Activated T-helper 1 cell treated with anti-CD3 and anti-CD28 coated beads, Interleukin-12 subunit alpha, Interleukin-12 subunit beta, Interleukin-2, Interleukin-4 antibody, amounts not matched to agents 30 ng/mL and 10 ng/mL and 1 ng/mL, durations not matched to agents 14 hours and 24 hours and 36 hours (primary cell): ENCODE measurements around the gene EPHB4. TPM values are rescaled to one million over a fixed set of nuclear protein-coding genes. Genes with fewer than 3 reads are reported as not detected.
"Not testable (repeated sequence)": the region's sequence is repeated elsewhere in the genome, so short reads cannot be mapped to it uniquely, and the experiment has no call there.

Experiments
- DNase-seq: peaks from one replicate; pipeline ENCODE4 v3.0.0; 2021; ENCODE audit warnings: low spot score
- H3K27ac Mint-ChIP-seq: one replicate; pipeline ENCODE4 v1.8.0; 2021; ENCODE audit warnings: mild to moderate bottlenecking, mixed read lengths
- H3K27me3 Mint-ChIP-seq: one replicate; pipeline ENCODE4 v1.8.0; 2022; ENCODE audit warnings: mild to moderate bottlenecking, moderate library complexity, mixed read lengths; ENCODE audit not compliant: insufficient read depth
- H3K36me3 Mint-ChIP-seq: one replicate; pipeline ENCODE4 v1.8.0; 2021; ENCODE audit warnings: low read depth, mixed read lengths
- H3K4me1 Mint-ChIP-seq: one replicate; pipeline ENCODE4 v1.8.0; 2021; ENCODE audit warnings: low read depth, mixed read lengths
- H3K4me3 Mint-ChIP-seq: one replicate; pipeline ENCODE4 v1.8.0; 2021; ENCODE audit warnings: mild to moderate bottlenecking, moderate library complexity, mixed read lengths
- H3K9me3 Mint-ChIP-seq: one replicate; pipeline ENCODE4 v1.8.0; 2021; ENCODE audit warnings: mixed read lengths
- intact Hi-C: fragments of 100-400 bp; cut with micrococcal nuclease; formaldehyde crosslinking; loops from one replicate; pipeline ENCODE4 v1.15.1; 2024
- total RNA-seq: library from RNA; stranded (reverse); gene quantifications from 2 replicates; pipeline ENCODE4 v1.2.3, GENCODE V29; 2022

Gene EPHB4
- total RNA-seq, 1 donor from 2014 or later, result 2.4 TPM

DNA sequence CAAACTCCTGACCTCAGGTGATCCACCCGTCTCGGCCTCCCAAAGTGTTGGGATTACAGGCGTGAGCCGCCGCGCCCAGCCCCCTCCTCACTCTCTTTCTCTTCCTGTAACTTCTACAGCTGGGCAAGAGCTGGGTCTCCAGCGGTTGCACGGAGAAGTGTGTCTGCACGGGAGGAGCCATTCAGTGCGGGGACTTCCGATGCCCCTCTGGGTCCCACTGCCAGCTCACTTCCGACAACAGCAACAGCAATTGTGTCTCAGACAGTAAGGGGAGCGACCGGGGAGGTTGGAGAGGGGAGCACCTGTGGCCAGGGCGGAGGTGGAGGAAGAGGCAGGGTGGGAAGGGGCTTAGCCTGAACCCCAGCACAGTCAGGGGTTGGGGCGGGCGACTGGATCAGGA lies 41.4 kb downstream of the EPHB4 start:
- H3K36me3 Mint-ChIP-seq, result no peaks in the 10 kb centered on the region
- H3K27me3 Mint-ChIP-seq, result peaks cover 4% of the 10 kb centered on the region
- H3K4me3 Mint-ChIP-seq, result no peak overlapping the region
- H3K27ac Mint-ChIP-seq, result no peak overlapping the region
- intact Hi-C loops, result no loop called here
- no peaks in the 10 kb centered on the region for H3K4me1 Mint-ChIP-seq
- no peak for DNase-seq
- H3K9me3 Mint-ChIP-seq, result no peaks in the 10 kb centered on the region

DNA sequence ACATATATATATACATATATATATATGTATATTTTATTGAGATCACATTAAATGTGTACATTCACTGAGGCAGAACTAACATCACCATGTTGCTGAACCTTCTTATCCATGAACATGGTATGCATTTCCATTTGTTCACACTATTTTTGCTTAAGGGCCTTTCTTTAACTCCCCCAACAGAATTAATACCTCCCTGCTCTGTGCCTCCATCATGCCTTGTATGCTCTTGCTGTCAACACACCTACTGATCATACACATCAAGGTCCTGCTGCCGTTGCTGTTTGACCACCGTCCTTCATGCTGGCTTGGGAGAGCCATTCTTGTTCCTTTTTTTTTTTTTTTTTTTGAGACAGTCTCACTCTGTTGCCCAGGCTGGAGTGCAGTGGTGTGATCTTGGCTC lies 43.5 kb downstream of the EPHB4 start:
- no peak overlapping the region for H3K4me3 Mint-ChIP-seq
- H3K9me3 Mint-ChIP-seq, result no peaks in the 10 kb centered on the region
- H3K27ac Mint-ChIP-seq, result no peak overlapping the region
- H3K36me3 Mint-ChIP-seq, result no peaks in the 10 kb centered on the region
- peaks cover 4% of the 10 kb centered on the region for H3K27me3 Mint-ChIP-seq
- intact Hi-C loops, result no loop called here
- H3K4me1 Mint-ChIP-seq, result no peaks in the 10 kb centered on the region
- DNase-seq, result no peak

DNA sequence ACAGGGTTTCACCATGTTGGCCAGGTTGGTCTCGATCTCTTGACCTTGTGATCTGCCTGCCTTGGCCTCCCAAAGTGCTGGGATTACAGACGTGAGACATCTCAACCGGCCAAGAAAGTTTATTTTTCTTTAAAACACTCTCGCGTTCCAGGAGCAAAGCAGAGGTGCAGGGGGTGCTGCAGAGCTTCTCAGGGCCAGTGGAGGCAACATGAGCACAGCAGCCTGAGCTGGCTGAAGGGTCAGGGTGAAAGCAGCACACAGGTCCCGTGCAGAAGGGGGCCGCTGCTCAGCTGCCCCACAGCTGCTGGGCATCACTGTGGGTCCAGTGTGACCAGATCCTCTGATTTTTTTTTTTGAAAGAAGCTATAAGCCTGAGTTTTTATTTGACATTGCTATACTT lies 46.1 kb downstream of the EPHB4 start:
- DNase-seq, result no peak
- H3K4me1 Mint-ChIP-seq, result no peaks in the 10 kb centered on the region
- H3K27ac Mint-ChIP-seq, result no peak overlapping the region
- no peaks in the 10 kb centered on the region for H3K36me3 Mint-ChIP-seq
- H3K9me3 Mint-ChIP-seq, result no peaks in the 10 kb centered on the region
- intact Hi-C loops, result no loop called here
- peaks cover 4% of the 10 kb centered on the region for H3K27me3 Mint-ChIP-seq
- H3K4me3 Mint-ChIP-seq, result no peak overlapping the region

DNA sequence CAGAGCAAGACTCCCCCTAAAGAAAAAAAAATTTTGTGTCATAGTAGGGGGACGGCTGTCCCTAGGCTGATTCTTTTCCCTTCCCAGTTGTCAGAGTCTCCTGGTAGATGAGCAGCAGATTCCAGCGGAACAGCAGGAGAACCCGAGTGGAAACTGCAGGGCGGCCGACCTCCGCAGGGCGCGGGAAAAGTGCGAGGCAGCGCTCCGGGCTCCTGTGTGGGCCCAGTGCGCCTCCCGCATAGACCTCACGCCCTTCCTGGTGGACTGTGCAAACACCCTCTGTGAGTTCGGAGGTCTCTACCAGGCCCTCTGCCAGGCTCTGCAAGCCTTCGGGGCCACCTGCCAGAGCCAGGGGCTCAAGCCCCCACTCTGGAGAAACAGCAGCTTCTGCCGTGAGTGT lies 48.0 kb downstream of the EPHB4 start:
- Mint-ChIP-seq H3K9me3 (no peaks in the 10 kb centered on the region), H3K36me3 (no peaks in the 10 kb centered on the region), H3K4me3 (no peak overlapping the region), H3K4me1 (no peaks in the 10 kb centered on the region), H3K27me3 (peaks cover 5% of the 10 kb centered on the region), H3K27ac (no peak overlapping the region)
- intact Hi-C loops, result no loop called here
- DNase-seq, result no peak

DNA sequence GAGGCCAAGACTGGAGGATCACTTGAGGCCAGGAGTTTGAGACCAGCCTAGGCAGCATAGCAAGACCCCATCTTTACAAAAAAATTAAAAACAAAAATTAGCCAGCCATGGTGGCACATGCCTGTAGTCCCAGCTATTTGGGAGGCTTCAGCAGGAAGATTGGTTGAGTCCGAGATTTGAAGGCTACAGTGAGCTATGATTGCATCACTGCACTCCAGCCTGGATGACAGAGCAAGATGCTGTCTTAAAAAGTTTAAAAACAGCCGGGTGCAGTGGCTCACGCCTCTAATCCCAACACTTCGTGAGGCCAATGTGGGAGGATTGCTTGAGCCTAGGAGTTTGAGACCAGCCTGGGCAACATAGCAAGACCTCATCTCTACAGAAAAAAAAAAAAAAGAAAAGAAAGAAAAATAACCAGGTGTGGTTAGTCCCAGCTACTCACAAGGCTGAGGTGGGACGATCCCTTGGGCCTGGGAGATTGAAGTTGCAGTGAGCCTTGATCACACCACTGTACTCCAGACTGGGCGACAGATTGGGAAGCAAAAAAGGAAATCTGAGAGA lies 49.2 kb downstream of the EPHB4 start:
- peaks cover 3% of the 10 kb centered on the region for H3K27me3 Mint-ChIP-seq
- H3K36me3 Mint-ChIP-seq, result no peaks in the 10 kb centered on the region
- no peak overlapping the region for H3K4me3 Mint-ChIP-seq
- intact Hi-C loops, result no loop called here
- H3K27ac Mint-ChIP-seq, result no peak overlapping the region
- no peaks in the 10 kb centered on the region for H3K4me1 Mint-ChIP-seq
- no peaks in the 10 kb centered on the region for H3K9me3 Mint-ChIP-seq
- DNase-seq, result no peak

DNA sequence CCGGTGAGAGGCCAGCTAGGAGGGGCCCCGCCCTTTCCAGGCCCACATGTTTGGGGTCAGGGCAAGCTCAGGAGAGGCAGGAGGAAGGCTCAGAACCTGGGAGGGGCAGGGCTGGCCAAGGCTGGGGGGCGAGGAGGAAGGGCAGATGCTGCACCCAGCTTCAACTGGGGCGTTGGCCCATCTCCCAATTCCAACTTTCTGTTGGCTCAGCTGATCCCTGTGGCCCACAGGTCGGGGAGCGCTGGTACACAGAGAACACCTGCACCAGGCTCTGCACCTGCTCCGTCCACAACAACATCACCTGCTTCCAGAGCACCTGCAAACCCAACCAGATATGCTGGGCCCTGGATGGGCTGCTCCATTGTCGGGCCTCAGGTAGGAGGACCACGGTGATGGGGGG lies 53.8 kb downstream of the EPHB4 start:
- Mint-ChIP-seq H3K36me3 (no peaks in the 10 kb centered on the region), H3K27me3 (peaks cover 3% of the 10 kb centered on the region), H3K27ac (no peak overlapping the region), H3K4me3 (no peak overlapping the region), H3K9me3 (no peaks in the 10 kb centered on the region), H3K4me1 (no peaks in the 10 kb centered on the region)
- intact Hi-C loops, result no loop called here
- no peak for DNase-seq

DNA sequence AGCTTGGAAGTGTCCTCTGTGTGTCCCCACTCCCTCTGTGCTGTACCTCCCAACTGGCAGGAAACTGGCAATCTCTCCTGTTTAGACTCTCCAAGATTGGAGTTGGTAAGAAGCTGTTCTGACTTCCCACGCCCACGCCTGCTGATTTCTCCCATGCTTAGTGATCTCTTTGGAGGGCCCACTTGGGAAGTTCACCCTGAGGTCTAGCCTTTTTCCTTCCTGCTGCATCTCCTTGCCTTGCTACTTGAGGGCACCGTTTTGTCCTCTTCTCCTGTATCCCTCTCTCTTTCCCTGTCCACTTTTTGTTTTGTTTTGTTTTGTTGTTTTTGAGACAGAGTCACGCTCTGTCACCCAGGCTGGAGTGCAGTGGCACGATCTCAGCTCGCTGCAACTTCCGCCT lies 58.5 kb downstream of the EPHB4 start:
- no peak for DNase-seq
- Mint-ChIP-seq H3K27me3 (no peaks in the 10 kb centered on the region), H3K4me3 (no peak overlapping the region)

DNA sequence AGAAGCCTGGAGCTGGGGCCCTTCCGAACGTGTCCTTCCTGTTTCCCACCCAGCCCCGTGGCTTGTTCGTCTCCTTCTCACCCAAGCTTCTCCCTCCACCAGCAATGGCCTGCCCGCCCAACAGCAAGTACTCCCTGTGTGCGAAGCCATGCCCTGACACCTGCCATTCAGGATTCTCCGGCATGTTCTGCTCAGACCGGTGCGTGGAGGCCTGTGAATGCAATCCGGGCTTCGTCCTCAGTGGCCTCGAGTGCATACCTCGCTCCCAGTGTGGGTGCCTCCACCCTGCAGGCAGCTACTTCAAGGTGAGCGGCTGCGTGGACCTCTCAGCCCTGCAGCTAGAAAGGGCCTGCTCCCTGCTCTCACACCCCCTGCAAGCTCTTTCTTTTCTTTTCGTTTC lies 62.1 kb downstream of the EPHB4 start:
- no peak for DNase-seq
- H3K27me3 Mint-ChIP-seq, result no peaks in the 10 kb centered on the region
- intact Hi-C loops, result no loop called here
- H3K4me1 Mint-ChIP-seq, result no peaks in the 10 kb centered on the region
- H3K27ac Mint-ChIP-seq, result no peak overlapping the region
- H3K4me3 Mint-ChIP-seq, result no peak overlapping the region
- H3K9me3 Mint-ChIP-seq, result no peaks in the 10 kb centered on the region
- H3K36me3 Mint-ChIP-seq, result no peaks in the 10 kb centered on the region

More for the DNA sequence above, 58.5 kb downstream of the EPHB4 start:
- intact Hi-C loops, result no loop called here
- H3K36me3 Mint-ChIP-seq, result no peaks in the 10 kb centered on the region
- no peaks in the 10 kb centered on the region for H3K4me1 Mint-ChIP-seq
- no peaks in the 10 kb centered on the region for H3K9me3 Mint-ChIP-seq
- no peak overlapping the region for H3K27ac Mint-ChIP-seq

DNA sequence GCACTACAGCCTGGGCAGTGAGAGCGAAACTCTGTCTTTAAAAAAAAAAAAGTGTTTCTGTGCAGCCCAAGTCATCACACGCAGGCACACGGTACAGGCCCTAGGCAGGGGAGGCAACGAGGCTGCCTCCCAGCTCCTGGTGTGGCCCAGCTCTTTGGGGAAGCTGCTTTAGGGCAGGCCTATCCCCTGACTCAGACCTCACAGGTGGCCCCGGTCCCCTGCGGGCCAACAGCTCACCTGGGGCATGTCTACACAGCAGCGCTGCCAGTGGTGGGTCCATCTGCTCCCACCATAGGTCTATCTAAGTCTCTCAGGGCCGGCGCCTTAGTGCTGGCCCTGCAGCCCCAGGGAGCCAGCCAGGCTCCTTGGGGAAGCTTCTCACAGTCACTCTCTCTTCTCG lies 62.5 kb downstream of the EPHB4 start:
- Mint-ChIP-seq H3K27me3 (no peaks in the 10 kb centered on the region), H3K4me1 (no peaks in the 10 kb centered on the region), H3K36me3 (no peaks in the 10 kb centered on the region), H3K27ac (no peak overlapping the region), H3K4me3 (no peak overlapping the region), H3K9me3 (no peaks in the 10 kb centered on the region)
- DNase-seq, result no peak
- intact Hi-C loops, result no loop called here

DNA sequence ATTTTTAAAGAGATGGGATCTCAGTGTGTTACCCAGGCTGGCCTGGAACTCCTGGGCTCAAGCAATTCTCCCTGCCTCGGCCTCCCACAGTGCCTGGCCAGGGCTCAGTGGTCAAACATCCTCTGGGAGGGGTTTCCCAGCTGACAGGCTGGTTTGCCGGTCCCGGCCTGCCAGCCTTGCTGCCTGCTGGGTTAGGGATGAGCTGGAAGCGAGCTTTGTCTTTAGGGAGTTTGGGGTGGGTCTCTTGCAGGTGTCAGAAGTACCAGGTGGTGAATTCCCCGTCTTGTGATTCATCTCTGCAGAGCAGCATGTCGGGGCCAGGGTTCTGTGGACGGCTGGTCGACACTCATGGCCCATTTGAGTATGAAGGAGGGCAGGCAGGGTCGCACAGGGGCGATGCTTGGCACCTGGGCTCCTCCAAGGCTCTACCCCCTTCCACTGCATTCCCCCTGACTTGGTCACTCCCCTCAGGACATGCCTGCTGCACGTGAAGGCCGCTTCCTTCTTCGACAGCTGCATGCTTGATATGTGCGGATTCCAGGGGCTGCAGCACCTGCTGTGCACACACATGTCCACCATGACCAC lies 63.7 kb downstream of the EPHB4 start:
- Mint-ChIP-seq H3K27me3 (no peaks in the 10 kb centered on the region), H3K27ac (no peak overlapping the region), H3K4me3 (no peak overlapping the region), H3K4me1 (no peaks in the 10 kb centered on the region), H3K36me3 (no peaks in the 10 kb centered on the region), H3K9me3 (no peaks in the 10 kb centered on the region)
- intact Hi-C loops, result no loop called here
- DNase-seq, result no peak

DNA sequence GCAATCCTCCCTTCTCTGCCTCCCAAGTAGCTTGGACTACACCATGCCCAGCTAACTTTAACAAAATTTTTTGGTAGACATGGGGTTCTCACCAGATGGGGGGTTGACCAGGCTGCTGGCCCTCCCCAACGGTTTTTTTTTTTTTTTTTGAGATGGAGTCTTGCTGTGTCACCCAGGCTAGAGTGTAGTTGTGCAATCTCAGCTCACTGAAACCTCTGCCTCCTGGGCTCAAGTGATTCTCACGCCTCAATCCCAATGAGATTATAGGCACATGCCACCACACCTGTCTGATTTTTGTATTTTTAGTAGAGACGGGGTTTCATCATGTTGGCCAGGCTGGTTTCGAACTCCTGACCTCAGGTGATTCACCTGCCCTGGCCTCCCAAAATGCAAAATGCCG lies 64.5 kb downstream of the EPHB4 start:
- H3K27me3 Mint-ChIP-seq, DNase-seq, H3K4me3 Mint-ChIP-seq, H3K27ac Mint-ChIP-seq, intact Hi-C loops, H3K9me3 Mint-ChIP-seq, H3K36me3 Mint-ChIP-seq, H3K4me1 Mint-ChIP-seq: not testable (repeated sequence)

DNA sequence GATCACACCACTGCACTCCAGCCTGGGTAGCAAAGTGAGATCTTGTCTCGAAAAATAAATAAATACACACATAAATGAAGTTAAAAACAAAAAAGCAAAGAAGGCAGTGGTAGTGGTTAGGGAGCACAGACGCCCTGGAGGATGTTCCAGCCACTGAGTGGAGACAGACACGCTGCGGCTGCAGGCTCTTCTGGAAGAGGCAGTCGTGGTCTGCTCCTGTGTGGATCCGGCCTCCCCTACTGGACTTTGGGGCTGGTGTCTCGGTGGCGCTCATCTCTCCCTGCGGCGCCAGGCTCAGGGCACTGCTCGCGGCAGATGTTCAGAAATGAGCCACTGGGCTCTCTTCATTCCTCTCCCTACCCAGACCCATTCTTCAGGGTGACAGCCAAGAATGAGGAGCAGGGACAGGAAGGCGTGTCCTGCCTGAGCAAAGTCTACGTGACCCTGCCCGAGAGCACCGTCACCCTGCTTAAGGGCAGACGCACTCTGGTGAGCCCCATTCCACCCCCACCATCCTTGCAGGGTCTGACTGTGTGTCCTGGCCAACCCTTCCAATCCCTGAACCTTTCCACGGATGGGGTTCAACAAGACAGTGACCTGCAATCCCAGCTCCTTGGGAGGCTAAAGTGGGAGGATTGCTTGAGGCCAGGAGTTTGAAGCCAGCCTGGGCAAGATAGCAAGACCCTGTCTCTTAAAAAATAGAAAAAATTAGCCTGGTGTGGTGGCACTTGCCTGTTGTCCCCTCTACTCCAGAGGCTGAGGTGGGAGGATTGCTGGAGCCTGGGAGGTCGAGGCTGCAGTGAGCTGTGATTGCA lies 67.8 kb downstream of the EPHB4 start:
- Mint-ChIP-seq H3K4me3 (no peak overlapping the region), H3K27me3 (no peaks in the 10 kb centered on the region), H3K4me1 (no peaks in the 10 kb centered on the region), H3K9me3 (no peaks in the 10 kb centered on the region), H3K36me3 (no peaks in the 10 kb centered on the region), H3K27ac (no peak overlapping the region)
- intact Hi-C loops, result no loop called here
- DNase-seq, result no peak

DNA sequence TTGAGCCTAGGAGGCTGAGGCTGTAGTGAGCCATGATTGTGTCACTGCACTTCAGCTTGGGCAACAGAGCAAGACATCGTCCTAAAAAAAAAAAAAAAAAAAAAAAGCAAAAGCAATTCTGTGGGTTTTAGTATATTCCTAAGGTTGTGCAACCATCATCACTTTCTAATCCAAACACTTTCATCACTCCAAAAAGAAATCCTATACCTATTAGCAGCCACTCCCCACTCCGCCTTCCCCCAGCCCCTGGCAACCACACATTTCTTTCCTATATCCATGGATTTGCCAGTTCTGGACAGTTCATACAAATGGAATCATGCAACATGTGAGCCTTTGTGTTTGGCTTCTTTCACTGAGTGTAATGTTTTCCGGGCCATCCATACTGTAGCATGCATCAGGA lies 73.6 kb downstream of the EPHB4 start:
- Mint-ChIP-seq H3K27ac (no peak overlapping the region), H3K36me3 (no peaks in the 10 kb centered on the region), H3K27me3 (peaks cover 18% of the 10 kb centered on the region), H3K4me3 (no peak overlapping the region), H3K9me3 (no peaks in the 10 kb centered on the region), H3K4me1 (no peaks in the 10 kb centered on the region)
- intact Hi-C loops, result no loop called here
- no peak for DNase-seq
